ENCODE results near the gene MFRP.

Gene MFRP

GRCh38 chr11:119372260-119373058, 26.0 kb upstream of the MFRP start:
- DNase-seq, result no peak

- DNase-seq, result no peak
These were observed 25.3 kb upstream of the MFRP start for GRCh38 chr11:119371778-119372182.

- DNase-seq, result no peak
These were observed 24.6 kb upstream of the MFRP start for GRCh38 chr11:119371067-119371601.

GRCh38 chr11:119370486-119371046, 24.1 kb upstream of the MFRP start:
- DNase-seq, result no peak

- no peak for DNase-seq
These were observed 22.8 kb upstream of the MFRP start for GRCh38 chr11:119369132-119369925.

GRCh38 chr11:119368121-119369034, 21.9 kb upstream of the MFRP start:
- no peak for DNase-seq

GRCh38 chr11:119367661-119368120, 21.2 kb upstream of the MFRP start:
- DNase-seq, result no peak

GRCh38 chr11:119366690-119367620, 20.4 kb upstream of the MFRP start:
- DNase-seq, result no peak

- no peak for DNase-seq
These were observed 18.6 kb upstream of the MFRP start for GRCh38 chr11:119365071-119365591.

- peak; percentile 61 to 73 for DNase-seq
These were observed 17.5 kb upstream of the MFRP start for GRCh38 chr11:119363851-119364590.

GRCh38 chr11:119363081-119363850, 16.8 kb upstream of the MFRP start:
- no peak for DNase-seq

- no peak for DNase-seq
These were observed 16.2 kb upstream of the MFRP start for GRCh38 chr11:119362741-119363080.

- DNase-seq, result no peak
These were observed 15.6 kb upstream of the MFRP start for GRCh38 chr11:119361941-119362725.

- peak; percentile 71 to 80 for DNase-seq
These were observed 14.7 kb upstream of the MFRP start for GRCh38 chr11:119361056-119361787.

GRCh38 chr11:119359365-119360214, 13.1 kb upstream of the MFRP start:
- no peak for DNase-seq

- DNase-seq, result no peak
These were observed 10.6 kb upstream of the MFRP start for GRCh38 chr11:119357074-119357473.
